Fibroblast of pulmonary artery (primary cell): Measurements from ENCODE around the gene CUEDC1.
"Not testable (repeated sequence)": the region's sequence is repeated elsewhere in the genome, so short reads cannot be mapped to it uniquely, and the experiment has no call there.

ENCODE experiments used
- DNase-seq: peaks from one replicate; pipeline ENCODE4 v3.0.0-alpha.2; 2010; ENCODE audit warnings: low read depth
- H3K4me3 ChIP-seq: replicated peaks from 2 replicates; pipeline ENCODE4 v1.5.1; 2011; ENCODE audit warnings: low read depth, mild to moderate bottlenecking, control low read depth, low read length, moderate library complexity
- CTCF ChIP-seq: IDR thresholded peaks from 2 replicates; pipeline ENCODE4 v1.5.1; 2011; ENCODE audit warnings: mild to moderate bottlenecking, control low read depth, low read length, inconsistent platforms; ENCODE audit errors: missing control alignments

Gene CUEDC1

GRCh38 chr17:57975044-57975443 lies 19.8 kb upstream of the CUEDC1 start:
- no peak overlapping the region for H3K4me3 ChIP-seq
- TF ChIP-seq CTCF, result no peak
- DNase-seq, result peak; percentile 41

- not testable (repeated sequence) for DNase-seq, H3K4me3 ChIP-seq
These were observed 19.0 kb upstream of the CUEDC1 start for GRCh38 chr17:57974053-57974824.

GRCh38 chr17:57972151-57972550 lies 16.9 kb upstream of the CUEDC1 start:
- no peak overlapping the region for H3K4me3 ChIP-seq
- no peak for TF ChIP-seq CTCF
- no peak for DNase-seq

GRCh38 chr17:57971572-57971971 lies 16.4 kb upstream of the CUEDC1 start:
- no peak overlapping the region for H3K4me3 ChIP-seq
- TF ChIP-seq CTCF, result no peak
- DNase-seq, result no peak

- no peak for TF ChIP-seq CTCF
- DNase-seq, result no peak
- H3K4me3 ChIP-seq, result no peak overlapping the region
These were observed 15.5 kb upstream of the CUEDC1 start for GRCh38 chr17:57970710-57971109.

GRCh38 chr17:57968456-57968855 lies 13.2 kb upstream of the CUEDC1 start:
- DNase-seq, result no peak
- H3K4me3 ChIP-seq, result no peak overlapping the region
- TF ChIP-seq CTCF, result no peak

- TF ChIP-seq CTCF, result no peak
- DNase-seq, result no peak
- no peak overlapping the region for H3K4me3 ChIP-seq
These were observed 11.7 kb upstream of the CUEDC1 start for GRCh38 chr17:57966875-57967274.
